ENCODE measurements around the gene SKI.

- TF ChIP-seq, protein P1, sequence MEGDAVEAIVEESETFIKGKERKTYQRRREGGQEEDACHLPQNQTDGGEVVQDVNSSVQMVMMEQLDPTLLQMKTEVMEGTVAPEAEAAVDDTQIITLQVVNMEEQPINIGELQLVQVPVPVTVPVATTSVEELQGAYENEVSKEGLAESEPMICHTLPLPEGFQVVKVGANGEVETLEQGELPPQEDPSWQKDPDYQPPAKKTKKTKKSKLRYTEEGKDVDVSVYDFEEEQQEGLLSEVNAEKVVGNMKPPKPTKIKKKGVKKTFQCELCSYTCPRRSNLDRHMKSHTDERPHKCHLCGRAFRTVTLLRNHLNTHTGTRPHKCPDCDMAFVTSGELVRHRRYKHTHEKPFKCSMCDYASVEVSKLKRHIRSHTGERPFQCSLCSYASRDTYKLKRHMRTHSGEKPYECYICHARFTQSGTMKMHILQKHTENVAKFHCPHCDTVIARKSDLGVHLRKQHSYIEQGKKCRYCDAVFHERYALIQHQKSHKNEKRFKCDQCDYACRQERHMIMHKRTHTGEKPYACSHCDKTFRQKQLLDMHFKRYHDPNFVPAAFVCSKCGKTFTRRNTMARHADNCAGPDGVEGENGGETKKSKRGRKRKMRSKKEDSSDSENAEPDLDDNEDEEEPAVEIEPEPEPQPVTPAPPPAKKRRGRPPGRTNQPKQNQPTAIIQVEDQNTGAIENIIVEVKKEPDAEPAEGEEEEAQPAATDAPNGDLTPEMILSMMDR (IDR thresholded peaks at IDR 0.05; ENCODE audit: low read depth, low read length) = no peak
- no peak for TF ChIP-seq POLR2A (IDR thresholded peaks at IDR 0.05; ENCODE audit: extremely low read depth, insufficient read length)
- TF ChIP-seq MYC (IDR thresholded peaks at IDR 0.05; ENCODE audit: low read depth, low read length) = no peak
These were observed 26.0 kb upstream of the SKI start for GRCh38 chr1:2202008-2202575.
